Measurements from ENCODE around the gene CORO7. TPM values are rescaled to one million over a fixed set of nuclear protein-coding genes. Genes with fewer than 3 reads are reported as not detected.

CORO7 gene
- total and polyA plus RNA-seq, 9 of the 15 experiments (the other 6 are each of a cell fraction or from before 2014, with no cell fraction given): 0.45 to 77.2 (median 18.7) TPM

- TF ChIP-seq RBM15 (IDR thresholded peaks at IDR 0.05; ENCODE audit: insufficient read depth, low read length) (no peak), HLTF (IDR thresholded peaks at IDR 0.05) (0 out of 2 replicates have a peak, but pooled peaks have one; percentile 8), ELF2 (CRISPR knock-in tag; IDR thresholded peaks at IDR 0.05) (peak; percentile 98), DIDO1 (tag; IDR thresholded peaks at IDR 0.05; ENCODE audit: low read depth) (peak; percentile 64; the same call in 1 of the 2 replicates), ASH1L (IDR thresholded peaks at IDR 0.05; ENCODE audit: borderline replicate concordance, low read depth, partially characterized antibody) (peak; percentile 67), CBX8 (IDR thresholded peaks at IDR 0.05; ENCODE audit: borderline replicate concordance, extremely low read depth, low read depth, low read length, poor library complexity, severe bottlenecking) (no peak), ZNF282 (CRISPR knock-in tag; IDR thresholded peaks at IDR 0.05) (peak; percentile 86; the same call in 1 of the 2 replicates), ZBED1 (IDR thresholded peaks at IDR 0.05) (no peak; the same call in 1 of the 2 replicates), ZHX1 (conservative IDR thresholded peaks at IDR 0.05; ENCODE audit: low read length) (no peak), NR2C2 (CRISPR knock-in tag; IDR thresholded peaks at IDR 0.05) (peak; percentile 76), NR2C2 (tag; IDR thresholded peaks at IDR 0.05) (peak; percentile 94), ZNF197 (CRISPR knock-in tag; IDR thresholded peaks at IDR 0.05; ENCODE audit: low read depth) (peak; percentile 87; the same call in 1 of the 2 replicates), CBX5 (IDR thresholded peaks at IDR 0.05; ENCODE audit: borderline replicate concordance, low read depth) (no peak), BCL6 (CRISPR knock-in tag; IDR thresholded peaks at IDR 0.05) (no peak), ZNF589 (CRISPR knock-in tag; IDR thresholded peaks at IDR 0.05; ENCODE audit: low read depth) (peak; percentile 57; the same call in 1 of the 2 replicates), SIRT6 (IDR thresholded peaks at IDR 0.05; ENCODE audit: low read depth, low read length) (no peak), BCOR (IDR thresholded peaks at IDR 0.05) (no peak)
- TF ChIP-seq, protein P1, sequence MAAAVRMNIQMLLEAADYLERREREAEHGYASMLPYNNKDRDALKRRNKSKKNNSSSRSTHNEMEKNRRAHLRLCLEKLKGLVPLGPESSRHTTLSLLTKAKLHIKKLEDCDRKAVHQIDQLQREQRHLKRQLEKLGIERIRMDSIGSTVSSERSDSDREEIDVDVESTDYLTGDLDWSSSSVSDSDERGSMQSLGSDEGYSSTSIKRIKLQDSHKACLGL (CRISPR knock-in tag; IDR thresholded peaks at IDR 0.05; ENCODE audit: borderline replicate concordance, poor library complexity, severe bottlenecking): peak; percentile 97
- TF ChIP-seq, protein P2, sequence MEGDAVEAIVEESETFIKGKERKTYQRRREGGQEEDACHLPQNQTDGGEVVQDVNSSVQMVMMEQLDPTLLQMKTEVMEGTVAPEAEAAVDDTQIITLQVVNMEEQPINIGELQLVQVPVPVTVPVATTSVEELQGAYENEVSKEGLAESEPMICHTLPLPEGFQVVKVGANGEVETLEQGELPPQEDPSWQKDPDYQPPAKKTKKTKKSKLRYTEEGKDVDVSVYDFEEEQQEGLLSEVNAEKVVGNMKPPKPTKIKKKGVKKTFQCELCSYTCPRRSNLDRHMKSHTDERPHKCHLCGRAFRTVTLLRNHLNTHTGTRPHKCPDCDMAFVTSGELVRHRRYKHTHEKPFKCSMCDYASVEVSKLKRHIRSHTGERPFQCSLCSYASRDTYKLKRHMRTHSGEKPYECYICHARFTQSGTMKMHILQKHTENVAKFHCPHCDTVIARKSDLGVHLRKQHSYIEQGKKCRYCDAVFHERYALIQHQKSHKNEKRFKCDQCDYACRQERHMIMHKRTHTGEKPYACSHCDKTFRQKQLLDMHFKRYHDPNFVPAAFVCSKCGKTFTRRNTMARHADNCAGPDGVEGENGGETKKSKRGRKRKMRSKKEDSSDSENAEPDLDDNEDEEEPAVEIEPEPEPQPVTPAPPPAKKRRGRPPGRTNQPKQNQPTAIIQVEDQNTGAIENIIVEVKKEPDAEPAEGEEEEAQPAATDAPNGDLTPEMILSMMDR (IDR thresholded peaks at IDR 0.05 in 2 of 3, conservative IDR thresholded peaks at IDR 0.05 in 1 of 3; ENCODE audit: insufficient read depth in 2 of 3, low read depth in 1 of 3, low read length in 3 of 3): peak in 1 of 3 experiments; percentile 9; a peak in 1 of 6 replicates
Observed at GRCh38 chr16:4425378-4426020, 9.1 kb upstream of the CORO7 start, which contains the start of gene DNAJA3 (continued).

All from K562 (cell line).